ENCODE results near the gene TIAM1. TPM values are rescaled to one million over a fixed set of nuclear protein-coding genes. Genes with fewer than 3 reads are reported as not detected.

TIAM1 gene
- total RNA-seq, 4 donors from 2014 or later = 51.0 to 105 (median 85.6) TPM

- Histone ChIP-seq H3K4me1 (peaks cover 0 to 23% (median 3%) of the 10 kb centered on the region in 3 donors), H3K9me3 (no peaks in the 10 kb centered on the region), H3K36me3 (no peaks in the 10 kb centered on the region), H3K27ac (no peak overlapping the region), H3K4me3 (no peak overlapping the region), H3K27me3 (no peaks in the 10 kb centered on the region)
- TF ChIP-seq CTCF (IDR thresholded peaks at IDR 0.05) (no peak), POLR2A (IDR thresholded peaks at IDR 0.05) (no peak)
- WGBS, 2 donors = 91 to 97% methylated on average over 7 to 8 of the region's 8 CpGs
- DNase-seq = no peak
- intact Hi-C loops (cut with DNase I) = no loop called here
These were observed 64.8 kb downstream of the TIAM1 start for GRCh38 chr21:31279214-31279613.

- Histone ChIP-seq H3K9me3 (no peaks in the 10 kb centered on the region), H3K4me3 (no peak overlapping the region), H3K4me1 (peaks cover 0 to 17% (median 3%) of the 10 kb centered on the region in 3 donors), H3K36me3 (no peaks in the 10 kb centered on the region), H3K27ac (no peak overlapping the region), H3K27me3 (no peaks in the 10 kb centered on the region)
- intact Hi-C loops (cut with DNase I) = no loop called here
- TF ChIP-seq POLR2A (IDR thresholded peaks at IDR 0.05) (no peak), CTCF (IDR thresholded peaks at IDR 0.05) (no peak)
- DNase-seq = no peak
- WGBS, 2 donors = 85 to 90% methylated on average over 11 of the region's 11 CpGs
These were observed 65.4 kb downstream of the TIAM1 start for GRCh38 chr21:31278511-31279130.

DNA sequence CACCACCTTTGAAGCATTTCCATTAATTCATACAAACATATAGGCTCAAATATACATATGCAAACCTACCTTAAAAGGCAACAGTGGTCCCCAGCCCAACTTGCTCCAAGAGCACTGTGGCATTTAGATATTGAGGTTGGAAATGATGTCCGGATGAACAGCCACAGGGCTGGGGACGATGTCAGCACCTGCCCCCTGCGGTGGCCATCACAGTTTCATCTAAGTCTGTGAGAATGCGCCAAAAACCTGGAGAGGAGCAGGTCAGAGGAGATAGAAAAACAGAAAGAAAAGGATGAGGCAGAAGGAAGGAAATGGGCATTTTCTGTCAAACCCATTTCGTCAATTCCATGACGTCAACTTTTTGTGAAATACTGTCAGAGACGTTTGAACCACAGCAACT, 67.4 kb downstream of the TIAM1 start:
- DNase-seq = no peak
- intact Hi-C loops (cut with DNase I) = no loop called here
- Histone ChIP-seq H3K27me3 (no peaks in the 10 kb centered on the region), H3K4me3 (no peak overlapping the region), H3K36me3 (no peaks in the 10 kb centered on the region), H3K4me1 (no peaks in the 10 kb centered on the region), H3K27ac (no peak overlapping the region), H3K9me3 (no peaks in the 10 kb centered on the region)
- 91 to 94% methylated on average over 7 of the region's 7 CpGs for WGBS, 2 donors
- TF ChIP-seq CTCF (IDR thresholded peaks at IDR 0.05) (no peak), POLR2A (IDR thresholded peaks at IDR 0.05) (no peak)

- H3K36me3 ChIP-seq = peaks cover 0 to 6% (median 0%) of the 10 kb centered on the region in 3 donors
- H3K27ac ChIP-seq = no peak overlapping the region
- WGBS, 2 donors = 72 to 75% methylated on average over 6 of the region's 6 CpGs
- no peaks in the 10 kb centered on the region for H3K9me3 ChIP-seq
- intact Hi-C loops (cut with DNase I) = no loop called here
- no peak overlapping the region for H3K4me3 ChIP-seq
- no peak for DNase-seq
- no peaks in the 10 kb centered on the region for H3K27me3 ChIP-seq
- TF ChIP-seq CTCF (IDR thresholded peaks at IDR 0.05) = no peak
- TF ChIP-seq POLR2A (IDR thresholded peaks at IDR 0.05) = no peak
- H3K4me1 ChIP-seq = no peaks in the 10 kb centered on the region
These were observed 68.2 kb downstream of the TIAM1 start for GRCh38 chr21:31275901-31276300.

GRCh38 chr21:31273278-31273677, 70.8 kb downstream of the TIAM1 start:
- WGBS, 2 donors = 53 to 66% methylated on average over 2 of the region's 2 CpGs
- no peak for DNase-seq
- intact Hi-C loops (cut with DNase I) = no loop called here
- Histone ChIP-seq H3K36me3 (peaks cover 0 to 10% (median 0%) of the 10 kb centered on the region in 3 donors), H3K9me3 (no peaks in the 10 kb centered on the region), H3K4me3 (no peak overlapping the region), H3K27me3 (no peaks in the 10 kb centered on the region), H3K27ac (no peak overlapping the region), H3K4me1 (no peaks in the 10 kb centered on the region)
- TF ChIP-seq CTCF (IDR thresholded peaks at IDR 0.05) = no peak
- TF ChIP-seq POLR2A (IDR thresholded peaks at IDR 0.05) = no peak
